ENCODE measurements around the gene DNAI1.

The DNAI1 gene

GRCh38 chr9:34560599-34561214 is 102.1 kb downstream of the DNAI1 start:
- Histone ChIP-seq H3K27me3 (ENCODE audit: insufficient read depth, poor library complexity, severe bottlenecking) (peaks cover 19% of the 10 kb centered on the region), H3K4me3 (replicated peaks; ENCODE audit: insufficient read depth, low read length) (no peak overlapping the region), H3K27ac (replicated peaks) (no peak overlapping the region)
- DNase-seq (ENCODE audit: low read depth in 1 of 2, low spot score in 1 of 2), result no peak
- no peak for TF ChIP-seq POLR2AphosphoS5 (IDR thresholded peaks at IDR 0.05; ENCODE audit: low read depth)
- TF ChIP-seq, protein P1, sequence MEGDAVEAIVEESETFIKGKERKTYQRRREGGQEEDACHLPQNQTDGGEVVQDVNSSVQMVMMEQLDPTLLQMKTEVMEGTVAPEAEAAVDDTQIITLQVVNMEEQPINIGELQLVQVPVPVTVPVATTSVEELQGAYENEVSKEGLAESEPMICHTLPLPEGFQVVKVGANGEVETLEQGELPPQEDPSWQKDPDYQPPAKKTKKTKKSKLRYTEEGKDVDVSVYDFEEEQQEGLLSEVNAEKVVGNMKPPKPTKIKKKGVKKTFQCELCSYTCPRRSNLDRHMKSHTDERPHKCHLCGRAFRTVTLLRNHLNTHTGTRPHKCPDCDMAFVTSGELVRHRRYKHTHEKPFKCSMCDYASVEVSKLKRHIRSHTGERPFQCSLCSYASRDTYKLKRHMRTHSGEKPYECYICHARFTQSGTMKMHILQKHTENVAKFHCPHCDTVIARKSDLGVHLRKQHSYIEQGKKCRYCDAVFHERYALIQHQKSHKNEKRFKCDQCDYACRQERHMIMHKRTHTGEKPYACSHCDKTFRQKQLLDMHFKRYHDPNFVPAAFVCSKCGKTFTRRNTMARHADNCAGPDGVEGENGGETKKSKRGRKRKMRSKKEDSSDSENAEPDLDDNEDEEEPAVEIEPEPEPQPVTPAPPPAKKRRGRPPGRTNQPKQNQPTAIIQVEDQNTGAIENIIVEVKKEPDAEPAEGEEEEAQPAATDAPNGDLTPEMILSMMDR (IDR thresholded peaks at IDR 0.05; ENCODE audit: insufficient read depth, low read length), result no peak

- Histone ChIP-seq H3K27me3 (ENCODE audit: insufficient read depth, poor library complexity, severe bottlenecking) (peaks cover 19% of the 10 kb centered on the region), H3K4me3 (replicated peaks; ENCODE audit: insufficient read depth, low read length) (no peak overlapping the region), H3K27ac (replicated peaks) (no peak overlapping the region)
- peak in 1 of 2 experiments; percentile 9 for DNase-seq (ENCODE audit: low read depth in 1 of 2, low spot score in 1 of 2)
- no peak for TF ChIP-seq GABPA (IDR thresholded peaks at IDR 0.05; ENCODE audit: low read depth)
- TF ChIP-seq, protein P1 (IDR thresholded peaks at IDR 0.05; ENCODE audit: insufficient read depth, low read length), result peak; percentile 71
Observed at GRCh38 chr9:34562135-34562745, 103.6 kb downstream of the DNAI1 start.

- Histone ChIP-seq H3K27ac (replicated peaks) (no peak overlapping the region), H3K4me3 (replicated peaks; ENCODE audit: insufficient read depth, low read length) (no peak overlapping the region), H3K27me3 (ENCODE audit: insufficient read depth, poor library complexity, severe bottlenecking) (peaks cover 19% of the 10 kb centered on the region)
- no peak for DNase-seq (ENCODE audit: low read depth in 1 of 2, low spot score in 1 of 2)
- no peak for TF ChIP-seq GABPA (IDR thresholded peaks at IDR 0.05; ENCODE audit: low read depth)
- TF ChIP-seq, protein P1 (IDR thresholded peaks at IDR 0.05; ENCODE audit: insufficient read depth, low read length), result no peak
- TF ChIP-seq REST (IDR thresholded peaks at IDR 0.05; ENCODE audit: insufficient replicate concordance, low read depth), result no peak
- TF ChIP-seq POLR2AphosphoS5 (IDR thresholded peaks at IDR 0.05; ENCODE audit: low read depth), result no peak
- TF ChIP-seq SPI1 (IDR thresholded peaks at IDR 0.05; ENCODE audit: borderline replicate concordance, low read depth), result no peak
Observed at GRCh38 chr9:34563262-34563661, 104.7 kb downstream of the DNAI1 start.

- Histone ChIP-seq H3K4me3 (replicated peaks; ENCODE audit: insufficient read depth, low read length) (no peak overlapping the region), H3K27ac (replicated peaks) (no peak overlapping the region), H3K27me3 (ENCODE audit: insufficient read depth, poor library complexity, severe bottlenecking) (peaks cover 8% of the 10 kb centered on the region)
- DNase-seq (ENCODE audit: low read depth in 1 of 2, low spot score in 1 of 2), result no peak
- TF ChIP-seq REST (IDR thresholded peaks at IDR 0.05; ENCODE audit: insufficient replicate concordance, low read depth), result no peak
- no peak for TF ChIP-seq GABPA (IDR thresholded peaks at IDR 0.05; ENCODE audit: low read depth)
- TF ChIP-seq SPI1 (IDR thresholded peaks at IDR 0.05; ENCODE audit: borderline replicate concordance, low read depth), result no peak
- no peak for TF ChIP-seq POLR2AphosphoS5 (IDR thresholded peaks at IDR 0.05; ENCODE audit: low read depth)
- TF ChIP-seq, protein P1 (IDR thresholded peaks at IDR 0.05; ENCODE audit: insufficient read depth, low read length), result no peak
Observed at GRCh38 chr9:34564617-34565016, 106.0 kb downstream of the DNAI1 start.
